Subcutaneous adipose tissue (tissue), 4 donors: ENCODE measurements around the gene SENP2. TPM values are rescaled to one million over a fixed set of nuclear protein-coding genes. Genes with fewer than 3 reads are reported as not detected.

Experiments used
- CTCF ChIP-seq: fragments of 450-650 bp; IDR thresholded peaks from one replicate; pipeline ENCODE4 v1.5.1; 2016; ENCODE audit warnings: low read depth, mild to moderate bottlenecking, control low read depth, antibody characterized with exemption, moderate library complexity
- total RNA-seq, 4 donors: library from RNA; depleted of rRNA; stranded (reverse); fragments of >200 nt; gene quantifications; one replicate each; pipeline ENCODE4 v1.1.0, GENCODE V29; 2016

The SENP2 gene
- total RNA-seq, 4 donors from 2014 or later, result 31.4 to 48.6 (median 40.2) TPM

- no peak for TF ChIP-seq CTCF
Measured at GRCh38 chr3:185555101-185555501, 31.0 kb upstream of the SENP2 start.

GRCh38 chr3:185555860-185556347, 30.2 kb upstream of the SENP2 start:
- no peak for TF ChIP-seq CTCF

- TF ChIP-seq CTCF, result no peak
Measured at GRCh38 chr3:185558395-185558794, 27.7 kb upstream of the SENP2 start.

- TF ChIP-seq CTCF, result no peak
Measured at GRCh38 chr3:185559706-185560090, 26.4 kb upstream of the SENP2 start.

DNA sequence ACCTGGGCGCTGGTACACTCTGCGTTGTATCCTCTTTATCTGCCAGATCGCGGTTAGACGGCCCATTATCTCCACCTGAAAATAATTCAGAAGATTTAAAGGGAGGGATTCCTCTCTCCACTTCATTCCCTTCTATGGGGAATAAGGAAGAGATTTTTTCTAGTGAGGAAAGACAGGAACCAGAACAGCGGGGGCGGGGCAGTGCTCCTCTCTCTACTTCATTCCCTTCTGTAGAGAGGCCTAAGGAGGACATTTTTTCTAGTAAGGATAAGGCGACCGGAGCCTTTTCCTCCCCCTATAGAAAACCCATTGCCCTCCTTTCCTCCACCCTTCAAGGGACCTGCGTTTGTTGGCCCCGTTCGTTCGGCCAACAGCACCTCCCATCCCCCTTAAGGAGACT, 25.4 kb upstream of the SENP2 start:
- no peak for TF ChIP-seq CTCF

DNA sequence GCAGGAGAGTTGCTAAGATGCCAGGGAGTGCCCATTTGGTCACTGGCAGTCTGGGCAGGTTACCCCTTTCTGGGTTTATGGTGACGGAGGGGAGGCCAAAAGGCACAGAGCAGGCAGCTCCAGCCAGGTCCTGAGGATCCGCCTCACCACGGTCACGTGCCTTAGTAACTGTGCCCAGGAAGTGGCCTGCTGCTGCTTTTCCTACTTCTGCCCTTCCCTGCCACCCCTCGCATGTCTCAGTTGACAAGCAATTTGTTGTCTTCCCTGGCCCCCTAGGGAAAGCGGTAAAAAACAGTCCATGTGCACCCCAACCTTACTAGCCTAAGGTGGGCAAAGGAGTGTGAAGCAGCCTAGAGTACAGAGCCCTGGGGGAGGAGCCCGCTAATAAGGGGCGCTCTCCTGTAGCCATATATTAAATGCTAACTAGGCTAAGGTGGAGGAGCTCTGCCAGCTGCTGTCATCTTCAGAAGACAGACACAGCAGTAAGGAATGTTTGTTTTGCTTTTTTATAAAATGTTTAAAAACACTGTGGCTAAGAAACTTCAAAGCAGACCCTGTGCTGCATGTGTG, 24.6 kb upstream of the SENP2 start:
- no peak for TF ChIP-seq CTCF

GRCh38 chr3:185561958-185562357, 24.1 kb upstream of the SENP2 start:
- no peak for TF ChIP-seq CTCF
